DOHH2 (cell line): ENCODE data around the gene PPP1R3F.

Experiments
- H3F3A ChIP-seq: fragments of 200-600 bp; sonication (generic), shearing (Covaris generic); 2 replicates; pipeline ENCODE4 v1.6.0; 2016; ENCODE audit warnings: antibody characterized with exemption, mild to moderate bottlenecking; ENCODE audit not compliant: control insufficient read depth, insufficient read depth
- H3K27ac ChIP-seq: fragments of 200-600 bp; sonication (generic); 2 replicates; pipeline ENCODE4 v1.5.1; 2014; ENCODE audit warnings: low read depth, mild to moderate bottlenecking, low read length, moderate library complexity
- H3K27me3 ChIP-seq: fragments of 200-600 bp; sonication (generic); 2 replicates; pipeline ENCODE4 v1.6.1; 2014; ENCODE audit warnings: mild to moderate bottlenecking, low read length, mixed read lengths; ENCODE audit not compliant: control insufficient read depth
- H3K36me3 ChIP-seq: fragments of 200-600 bp; sonication (generic); 2 replicates; pipeline ENCODE4 v1.6.1; 2014; ENCODE audit warnings: mild to moderate bottlenecking, low read length, moderate library complexity, mixed read lengths; ENCODE audit not compliant: control insufficient read depth
- H3K4me1 ChIP-seq: fragments of 200-600 bp; sonication (generic); 2 replicates; pipeline ENCODE4 v1.6.1; 2014; ENCODE audit warnings: mild to moderate bottlenecking, low read length, mixed read lengths; ENCODE audit not compliant: control insufficient read depth
- H3K4me2 ChIP-seq: fragments of 200-600 bp; sonication (generic); 2 replicates; pipeline ENCODE4 v1.6.0; 2014; ENCODE audit warnings: mild to moderate bottlenecking, low read length, moderate library complexity
- H3K4me3 ChIP-seq: fragments of 200-600 bp; sonication (generic); 2 replicates; pipeline ENCODE4 v1.5.1; 2014; ENCODE audit warnings: mild to moderate bottlenecking, low read length, mixed read lengths
- H3K79me2 ChIP-seq: fragments of 200-600 bp; sonication (generic); 2 replicates; pipeline ENCODE4 v1.6.1; 2014; ENCODE audit warnings: mild to moderate bottlenecking, low read length, mixed read lengths; ENCODE audit not compliant: control insufficient read depth
- H3K9me2 ChIP-seq: fragments of 200-600 bp; sonication (generic); replicated peaks from 2 replicates; pipeline ENCODE4 v1.6.1; 2014; ENCODE audit warnings: mild to moderate bottlenecking, low read length, mixed read lengths; ENCODE audit not compliant: control insufficient read depth
- H3K9me3 ChIP-seq: fragments of 200-600 bp; sonication (generic); 2 replicates; pipeline ENCODE4 v1.6.1; 2014; ENCODE audit warnings: antibody characterized with exemption, low read length, mixed read lengths; ENCODE audit not compliant: control insufficient read depth, insufficient read depth
- H4K20me1 ChIP-seq: fragments of 200-600 bp; sonication (generic); 2 replicates; pipeline ENCODE4 v1.6.0; 2014; ENCODE audit warnings: low read depth, mild to moderate bottlenecking, antibody characterized with exemption, low read length, moderate library complexity; ENCODE audit not compliant: control insufficient read depth, insufficient read depth
- EZH2phosphoT487 ChIP-seq: fragments of 200-600 bp; sonication (generic); IDR thresholded peaks from 2 replicates; pipeline ENCODE4 v1.6.1; 2017; ENCODE audit warnings: borderline replicate concordance, mild to moderate bottlenecking, antibody characterized with exemption, low read length, moderate library complexity, mixed read lengths
- TF ChIP-seq, protein P1 (sequence below): fragments of 200-600 bp; sonication (generic); IDR thresholded peaks from one replicate; pipeline ENCODE4 v1.5.1; 2014; ENCODE audit warnings: antibody characterized with exemption, mild to moderate bottlenecking, low read depth, low read length; ENCODE audit not compliant: poor library complexity, severe bottlenecking

PPP1R3F gene

DNA sequence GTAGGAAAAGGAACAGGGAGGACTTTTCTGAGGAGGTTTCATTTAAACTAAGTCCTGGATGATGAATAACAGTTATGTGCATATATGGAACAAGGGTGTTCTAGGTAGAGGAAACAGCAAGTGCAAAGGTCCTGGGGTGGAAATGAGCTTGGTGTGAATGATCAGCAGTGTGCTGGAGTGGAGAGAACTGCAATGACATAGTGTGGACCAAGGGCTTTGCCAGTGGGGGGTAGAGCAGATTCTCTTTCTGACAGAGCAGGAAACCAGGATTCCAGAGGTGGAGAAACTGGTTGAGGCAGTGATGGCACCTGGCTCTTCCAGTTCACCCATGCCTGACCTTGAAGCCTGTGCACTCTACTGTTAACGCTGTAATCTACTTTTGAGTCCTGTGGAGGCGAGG lies 1.7 kb downstream of the PPP1R3F start:
- H3K4me2 ChIP-seq, result peak overlapping the region; percentile 79
- H3K9me2 ChIP-seq, result no peaks in the 10 kb centered on the region
- no peaks in the 10 kb centered on the region for H3K27me3 ChIP-seq
- no peaks in the 10 kb centered on the region for H3K9me3 ChIP-seq
- H3K4me1 ChIP-seq, result peaks cover 30% of the 10 kb centered on the region
- TF ChIP-seq, protein P1, sequence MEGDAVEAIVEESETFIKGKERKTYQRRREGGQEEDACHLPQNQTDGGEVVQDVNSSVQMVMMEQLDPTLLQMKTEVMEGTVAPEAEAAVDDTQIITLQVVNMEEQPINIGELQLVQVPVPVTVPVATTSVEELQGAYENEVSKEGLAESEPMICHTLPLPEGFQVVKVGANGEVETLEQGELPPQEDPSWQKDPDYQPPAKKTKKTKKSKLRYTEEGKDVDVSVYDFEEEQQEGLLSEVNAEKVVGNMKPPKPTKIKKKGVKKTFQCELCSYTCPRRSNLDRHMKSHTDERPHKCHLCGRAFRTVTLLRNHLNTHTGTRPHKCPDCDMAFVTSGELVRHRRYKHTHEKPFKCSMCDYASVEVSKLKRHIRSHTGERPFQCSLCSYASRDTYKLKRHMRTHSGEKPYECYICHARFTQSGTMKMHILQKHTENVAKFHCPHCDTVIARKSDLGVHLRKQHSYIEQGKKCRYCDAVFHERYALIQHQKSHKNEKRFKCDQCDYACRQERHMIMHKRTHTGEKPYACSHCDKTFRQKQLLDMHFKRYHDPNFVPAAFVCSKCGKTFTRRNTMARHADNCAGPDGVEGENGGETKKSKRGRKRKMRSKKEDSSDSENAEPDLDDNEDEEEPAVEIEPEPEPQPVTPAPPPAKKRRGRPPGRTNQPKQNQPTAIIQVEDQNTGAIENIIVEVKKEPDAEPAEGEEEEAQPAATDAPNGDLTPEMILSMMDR, result no peak
- TF ChIP-seq EZH2phosphoT487, result no peak
- no peaks in the 10 kb centered on the region for H4K20me1 ChIP-seq
- H3K27ac ChIP-seq, result no peak overlapping the region
- no peaks in the 10 kb centered on the region for H3F3A ChIP-seq
- peak overlapping the region; percentile 85 for H3K4me3 ChIP-seq
- peaks cover 46% of the 10 kb centered on the region for H3K79me2 ChIP-seq
- H3K36me3 ChIP-seq, result peaks cover 8% of the 10 kb centered on the region; the same call in 1 of the 2 replicates

DNA sequence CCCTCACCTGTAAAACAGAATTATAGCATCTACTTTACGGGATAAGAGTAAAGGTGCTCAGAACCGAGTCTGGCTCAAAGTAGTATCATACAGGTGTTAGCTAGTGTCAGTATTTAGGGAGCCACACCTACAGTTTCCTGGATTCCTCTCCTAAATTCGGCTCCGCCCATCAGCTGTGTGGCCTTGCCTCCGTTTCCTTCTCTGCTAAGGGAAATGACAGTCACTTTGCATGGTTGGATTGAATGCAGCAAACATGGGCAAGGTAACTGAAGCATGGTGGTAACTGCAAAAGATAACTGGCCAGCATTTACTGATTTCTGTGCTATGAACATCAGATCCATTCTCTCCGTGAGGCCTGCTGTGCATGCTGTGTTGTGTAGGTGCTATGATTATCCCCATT lies 2.8 kb downstream of the PPP1R3F start:
- H3K4me2 ChIP-seq, result peak overlapping the region; percentile 79
- peak overlapping the region; percentile 85 for H3K4me3 ChIP-seq
- no peaks in the 10 kb centered on the region for H4K20me1 ChIP-seq

DNA sequence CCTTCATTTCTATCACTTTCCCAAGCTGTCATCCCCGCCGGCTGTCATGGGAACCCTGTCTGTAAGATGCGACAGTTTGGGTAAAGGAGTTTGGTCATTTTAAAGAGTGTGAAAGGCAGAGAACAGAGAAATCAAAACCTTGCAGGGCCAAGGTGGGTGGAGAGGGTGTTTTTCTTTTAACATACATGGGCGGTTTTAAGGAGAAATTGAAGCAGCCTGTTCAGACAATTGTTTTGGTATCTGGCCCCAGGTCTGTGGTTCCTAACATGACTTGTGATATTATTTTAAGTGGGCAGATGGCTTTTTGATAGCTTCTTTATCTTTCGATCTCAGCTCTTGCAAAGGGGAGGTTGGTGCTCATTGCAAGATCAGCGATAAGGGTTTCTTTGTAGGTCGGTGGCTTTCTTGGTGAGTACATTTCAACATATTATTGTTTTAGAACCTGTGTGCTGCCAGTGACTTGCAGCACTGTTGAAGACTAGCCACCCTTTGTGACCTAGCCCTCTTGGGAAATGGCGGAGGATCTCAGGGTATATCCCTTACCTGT lies 3.7 kb downstream of the PPP1R3F start:
- no peak overlapping the region for H3K4me3 ChIP-seq
- peaks cover 8% of the 10 kb centered on the region; the same call in 1 of the 2 replicates for H3K36me3 ChIP-seq
- no peak overlapping the region for H3K27ac ChIP-seq
- H3F3A ChIP-seq, result no peaks in the 10 kb centered on the region
- no peaks in the 10 kb centered on the region for H3K9me2 ChIP-seq
- no peaks in the 10 kb centered on the region for H3K9me3 ChIP-seq
- H3K4me2 ChIP-seq, result no peak overlapping the region
- TF ChIP-seq, protein P1, result no peak
- no peak for TF ChIP-seq EZH2phosphoT487
- no peaks in the 10 kb centered on the region for H3K27me3 ChIP-seq
- H4K20me1 ChIP-seq, result no peaks in the 10 kb centered on the region
- H3K4me1 ChIP-seq, result peaks cover 27% of the 10 kb centered on the region
- H3K79me2 ChIP-seq, result peaks cover 48% of the 10 kb centered on the region

More for the DNA sequence above, 2.8 kb downstream of the PPP1R3F start:
- peaks cover 8% of the 10 kb centered on the region; the same call in 1 of the 2 replicates for H3K36me3 ChIP-seq
- H3F3A ChIP-seq, result no peaks in the 10 kb centered on the region
- H3K4me1 ChIP-seq, result peaks cover 30% of the 10 kb centered on the region
- H3K27me3 ChIP-seq, result no peaks in the 10 kb centered on the region
- H3K9me2 ChIP-seq, result no peaks in the 10 kb centered on the region
- no peak for TF ChIP-seq EZH2phosphoT487
- TF ChIP-seq, protein P1, result no peak
- no peak overlapping the region for H3K27ac ChIP-seq
- peaks cover 46% of the 10 kb centered on the region for H3K79me2 ChIP-seq
- no peaks in the 10 kb centered on the region for H3K9me3 ChIP-seq
